ENCODE data around the gene RAB3B.

The RAB3B gene

GRCh38 chr1:51859333-51859732, 131.2 kb downstream of the RAB3B start:
- no peak overlapping the region for H2AFZ ChIP-seq (ENCODE audit: low read depth, low read length)
- H3K9me3 ChIP-seq (ENCODE audit: insufficient read depth, low read length), result no peaks in the 10 kb centered on the region
- no peaks in the 10 kb centered on the region for H3K36me3 ChIP-seq (replicated peaks; ENCODE audit: low read depth, low read length)
- peaks cover 32% of the 10 kb centered on the region for H4K20me1 ChIP-seq (ENCODE audit: insufficient read depth, low read length)
- H3K4me3 ChIP-seq (ENCODE audit: low read length), result no peak overlapping the region
- no peak overlapping the region for H3K9ac ChIP-seq (ENCODE audit: low read length)
- TF ChIP-seq EZH2phosphoT487 (IDR thresholded peaks at IDR 0.05; ENCODE audit: low read depth) (no peak), CTCF (IDR thresholded peaks at IDR 0.05; ENCODE audit: low read depth, low read length) (no peak)
- no peak overlapping the region for H3K4me2 ChIP-seq (ENCODE audit: low read length)
- H3K4me1 ChIP-seq (ENCODE audit: low read length), result peaks cover 14% of the 10 kb centered on the region
- H3K27me3 ChIP-seq (ENCODE audit: low read depth, low read length), result no peaks in the 10 kb centered on the region
- H3K27ac ChIP-seq (ENCODE audit: low read length), result no peak overlapping the region
- H3K79me2 ChIP-seq (ENCODE audit: low read length), result peaks cover 53% of the 10 kb centered on the region

GRCh38 chr1:51858892-51859291, 131.6 kb downstream of the RAB3B start:
- TF ChIP-seq EZH2phosphoT487 (IDR thresholded peaks at IDR 0.05; ENCODE audit: low read depth) (no peak), CTCF (IDR thresholded peaks at IDR 0.05; ENCODE audit: low read depth, low read length) (no peak)
- Histone ChIP-seq H3K4me2 (ENCODE audit: low read length) (no peak overlapping the region), H2AFZ (ENCODE audit: low read depth, low read length) (no peak overlapping the region), H3K4me1 (ENCODE audit: low read length) (peaks cover 9% of the 10 kb centered on the region), H3K36me3 (replicated peaks; ENCODE audit: low read depth, low read length) (no peaks in the 10 kb centered on the region), H3K9me3 (ENCODE audit: insufficient read depth, low read length) (no peaks in the 10 kb centered on the region), H4K20me1 (ENCODE audit: insufficient read depth, low read length) (peaks cover 28% of the 10 kb centered on the region), H3K4me3 (ENCODE audit: low read length) (no peak overlapping the region), H3K27me3 (ENCODE audit: low read depth, low read length) (no peaks in the 10 kb centered on the region), H3K9ac (ENCODE audit: low read length) (no peak overlapping the region), H3K79me2 (ENCODE audit: low read length) (peaks cover 48% of the 10 kb centered on the region), H3K27ac (ENCODE audit: low read length) (no peak overlapping the region)

Measured in OCI-LY3 (cell line).